HepG2 (cell line): ENCODE results near the gene CAPN11. TPM values are rescaled to one million over a fixed set of nuclear protein-coding genes. Genes with fewer than 3 reads are reported as not detected.

Experiments used
- FOXC1 ChIP-seq: sonication (generic); formaldehyde crosslinking; IDR thresholded peaks from 2 replicates; pipeline ENCODE4 v1.8.0; 2022; ENCODE audit warnings: mild to moderate bottlenecking, missing genetic modification reagents, borderline replicate concordance
- FOXM1 ChIP-seq: sonication (generic); formaldehyde crosslinking; IDR thresholded peaks from 2 replicates; pipeline ENCODE4 v1.5.0; 2020; ENCODE audit warnings: missing genetic modification reagents
- FOXP4 ChIP-seq: sonication (generic); formaldehyde crosslinking; IDR thresholded peaks from 2 replicates; pipeline ENCODE4 v1.4.0; 2020; ENCODE audit warnings: missing genetic modification reagents
- MYPOP ChIP-seq: sonication (generic); formaldehyde crosslinking; IDR thresholded peaks from 2 replicates; pipeline ENCODE4 v1.8.1; 2023; ENCODE audit warnings: mild to moderate bottlenecking, moderate library complexity, missing genetic modification reagents
- PAXIP1 ChIP-seq: sonication (generic); formaldehyde crosslinking; conservative IDR thresholded peaks from 2 replicates; pipeline ENCODE4 v1.4.0; 2020; ENCODE audit warnings: mild to moderate bottlenecking, missing genetic modification reagents, moderate library complexity
- PPARG ChIP-seq: conservative IDR thresholded peaks from 2 replicates; pipeline ENCODE4 v1.6.1; 2016; ENCODE audit warnings: missing biosample characterization, missing genetic modification reagents
- RERE ChIP-seq: IDR thresholded peaks from 2 replicates; pipeline ENCODE4 v1.6.1; 2016; ENCODE audit warnings: low read depth, missing genetic modification reagents, missing compliant biosample characterization
- RFXANK ChIP-seq: IDR thresholded peaks from 2 replicates; pipeline ENCODE4 v1.6.1; 2016
- SRY ChIP-seq: sonication (generic); formaldehyde crosslinking; IDR thresholded peaks from 2 replicates; pipeline ENCODE4 v1.8.0; 2022; ENCODE audit warnings: mild to moderate bottlenecking, missing genetic modification reagents
- TBP ChIP-seq: sonication (generic); formaldehyde crosslinking; IDR thresholded peaks from 2 replicates; pipeline ENCODE4 v1.5.0; 2020; ENCODE audit warnings: missing genetic modification reagents
- TCF12 ChIP-seq, 2 experiments: fragments of 450-650 bp in 1 of 2; sonication (generic) in 1 of 2; formaldehyde crosslinking in 1 of 2; IDR thresholded peaks; 2 replicates each; pipeline versions ENCODE4 v1.6.1 to v1.8.0; 2017 to 2022; ENCODE audit warnings: antibody characterized with exemption in 1 of 2, mild to moderate bottlenecking in 1 of 2, missing genetic modification reagents in 1 of 2, moderate library complexity in 1 of 2
- U2AF2 ChIP-seq: fragments of 200-400 bp; formaldehyde crosslinking; IDR thresholded peaks from 2 replicates; pipeline ENCODE4 v1.6.1; 2017; ENCODE audit warnings: low read depth, mild to moderate bottlenecking, low read length
- YY1 ChIP-seq: IDR thresholded peaks from 2 replicates; pipeline ENCODE4 v1.6.1; 2011; ENCODE audit warnings: low read length, low read depth, moderate library complexity, mild to moderate bottlenecking; ENCODE audit not compliant: insufficient read depth, insufficient replicate concordance
- ZBTB44 ChIP-seq: sonication (generic); formaldehyde crosslinking; IDR thresholded peaks from 2 replicates; pipeline ENCODE4 v1.4.0; 2020; ENCODE audit warnings: missing genetic modification reagents
- ZC3H4 ChIP-seq: sonication (generic); formaldehyde crosslinking; IDR thresholded peaks from 2 replicates; pipeline ENCODE4 v1.4.0; 2020; ENCODE audit warnings: missing genetic modification reagents, borderline replicate concordance
- ZNF598 ChIP-seq: sonication (generic); formaldehyde crosslinking; IDR thresholded peaks from 2 replicates; pipeline ENCODE4 v1.5.1; 2020; ENCODE audit warnings: mild to moderate bottlenecking, missing genetic modification reagents, borderline replicate concordance
- ZNF644 ChIP-seq: IDR thresholded peaks from 2 replicates; pipeline ENCODE4 v1.6.1; 2016; ENCODE audit warnings: low read depth
- polyA plus RNA-seq, 8 experiments: library from polyadenylated mRNA; depleted of rRNA in 3 of 8; stranded (reverse) in 7 of 8; unstranded in 1 of 8; fragments of >200 nt; fragmentation: Illumina TruSeq in 4 of 8; extraction: Trizol in 4 of 8; gene quantifications; 2 replicates each; pipeline versions ENCODE4 v1.2.1 to v1.2.3, GENCODE V29; 2011 to 2016; ENCODE audit warnings: low read depth in 4 of 8, missing spikeins in 1 of 8, mixed read lengths in 1 of 8; ENCODE audit not compliant: insufficient read depth in 1 of 8
- total RNA-seq, 5 experiments: library from RNA; depleted of rRNA; stranded (reverse); fragments of >200 nt; fragmentation: Illumina TruSeq; extraction: Trizol; gene quantifications; 2 replicates each; pipeline ENCODE4 v1.2.3, GENCODE V29; 2016; ENCODE audit warnings: low read depth in 1 of 5

The CAPN11 gene
- total and polyA plus RNA-seq, 2 of the 13 experiments (the other 11 are each of a cell fraction or from before 2014, with no cell fraction given): 0.07 to 0.11 TPM

GRCh38 chr6:44142835-44143234 lies 15.8 kb upstream of the CAPN11 start (continued):
- TF ChIP-seq RERE (CRISPR knock-in tag) (no peak), ZNF598 (no peak), MYPOP (no peak), ZNF644 (no peak), TBP (CRISPR knock-in tag) (no peak), ZBTB44 (CRISPR knock-in tag) (no peak), FOXM1 (no peak), RFXANK (CRISPR knock-in tag) (no peak), PAXIP1 (CRISPR knock-in tag) (peak; percentile 32; the same call in 1 of the 2 replicates), PPARG (CRISPR knock-in tag) (peak; percentile 49; the same call in 1 of the 2 replicates), TCF12 (IDR thresholded peaks at IDR 0.05) (no peak), TCF12 (CRISPR knock-in tag; IDR thresholded peaks at IDR 0.05) (no peak), YY1 (no peak), ZC3H4 (CRISPR knock-in tag) (no peak), FOXC1 (CRISPR knock-in tag) (no peak), U2AF2 (no peak), FOXP4 (no peak), SRY (CRISPR knock-in tag) (no peak)
